ENCODE measurements around the gene LFNG. TPM values are rescaled to one million over a fixed set of nuclear protein-coding genes. Genes with fewer than 3 reads are reported as not detected.
A peak's percentile ranks its signal among the peaks of the same experiment; 100 is the strongest.

Gene LFNG
- total and polyA plus RNA-seq, 7 experiments from 2014 or later, result 1.2 to 246 (median 120) TPM

DNA sequence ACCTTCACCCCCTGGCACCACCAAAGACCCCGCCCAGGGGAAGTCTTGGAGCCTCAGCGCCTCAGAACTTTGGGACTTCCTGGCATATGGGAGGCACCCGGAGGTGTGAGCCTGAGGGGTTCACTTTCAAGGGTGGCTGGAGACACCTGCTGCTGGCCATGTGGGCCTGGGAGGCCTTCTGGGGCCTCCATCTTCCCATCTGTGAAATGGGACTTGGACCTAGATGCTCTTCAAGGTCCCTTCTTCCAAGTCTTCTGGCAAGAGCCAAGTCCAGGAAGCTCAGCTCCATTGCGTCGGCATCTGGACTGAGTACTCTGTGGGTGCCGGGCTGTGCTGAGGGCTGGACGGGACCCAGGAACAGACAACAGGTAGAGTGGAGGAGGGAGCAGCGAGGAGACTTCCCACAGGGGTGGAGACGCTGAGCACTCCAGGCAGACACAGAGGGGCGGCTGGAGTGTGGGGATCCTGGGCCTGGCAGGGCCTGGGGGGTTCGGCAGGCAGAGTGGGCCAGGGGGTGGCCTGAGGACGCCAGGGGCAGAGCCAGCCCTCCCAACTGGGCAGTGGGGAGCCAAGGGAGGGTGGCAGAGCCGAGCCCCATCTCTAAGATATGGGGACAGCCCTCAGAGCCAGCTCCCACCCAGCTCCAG lies 9.3 kb upstream of the LFNG start:
- Histone ChIP-seq H3K9me3 (ENCODE audit: control insufficient read depth in 2 of 3, low read length in 3 of 3) (no peaks in the 10 kb centered on the region), H3K36me3 (ENCODE audit: control insufficient read depth in 2 of 3, insufficient read depth in 3 of 3, low read length in 3 of 3) (no peaks in the 10 kb centered on the region), H3K27me3 (ENCODE audit: control insufficient read depth in 2 of 2, insufficient read depth in 2 of 2, low read length in 2 of 2) (no peaks in the 10 kb centered on the region), H3K4me3 (ENCODE audit: low read length) (peak overlapping the region; percentile 63), H3K27ac (ENCODE audit: low read depth, low read length) (peak overlapping the region; percentile 87), H3K4me1 (ENCODE audit: control insufficient read depth in 2 of 2, insufficient read depth in 2 of 2, low read length in 2 of 2) (peaks cover 58 to 66% of the 10 kb centered on the region in 2 donors)
- peaks cover 36 to 63% (median 47%) of the 10 kb centered on the region in 7 donors for H3K4me1 Mint-ChIP-seq
- H3K4me3 Mint-ChIP-seq, result peak overlapping the region in 9 of 10 donors; percentile 55 to 86 (median 84)
- CTCF ChIA-PET, result interaction anchor here (0.8 to 1.6 kb wide), 3 partner anchors 11 to 32 kb away, joined by 3 to 5 read pairs (median 4); no protein-coding TSS in a partner anchor
- POLR2A ChIA-PET, result interaction anchor here (0.7 to 9.2 kb wide), 7 partner anchors 12 to 200 kb away, joined by 3 to 401 read pairs (median 5); partner anchors contain the start of genes BRAT1, EIF3B, LFNG and TTYH3
- ATAC-seq, result no peak
- no peaks in the 10 kb centered on the region for H3K27me3 Mint-ChIP-seq
- H3K36me3 Mint-ChIP-seq, result no peaks in the 10 kb centered on the region
- H3K27ac Mint-ChIP-seq, result peak overlapping the region in 7 of 9 donors; percentile 78 to 99 (median 97)
- intact Hi-C loops (cut with micrococcal nuclease), result no loop called here
- H3K9me3 Mint-ChIP-seq, result peaks cover 0 to 1% (median 0%) of the 10 kb centered on the region in 11 donors
- DNase-seq, result no peak

- Mint-ChIP-seq H3K27me3 (no peaks in the 10 kb centered on the region), H3K4me3 (peak overlapping the region in 9 of 10 donors; percentile 73 to 86 (median 84)), H3K9me3 (peaks cover 0 to 1% (median 0%) of the 10 kb centered on the region in 11 donors), H3K36me3 (no peaks in the 10 kb centered on the region), H3K27ac (peak overlapping the region in 7 of 9 donors; percentile 87 to 99 (median 97)), H3K4me1 (peaks cover 36 to 63% (median 47%) of the 10 kb centered on the region in 7 donors)
- intact Hi-C loops (cut with micrococcal nuclease), result loop anchor here (1.0 kb wide), 2 partner anchors 8 to 120 kb away; partner anchors contain the start of genes LFNG (in 2 of the 2) and TTYH3 (in 1 of the 2)
- CTCF ChIA-PET, result interaction anchor here (0.6 to 1.6 kb wide), 4 partner anchors 10 to 102 kb away, joined by 3 to 5 read pairs (median 3); no protein-coding TSS in a partner anchor
- DNase-seq (peak in 8 of 9 donors; percentile 50 to 73 (median 68)), ATAC-seq (peak; percentile 64)
- Histone ChIP-seq H3K4me1 (ENCODE audit: control insufficient read depth in 2 of 2, insufficient read depth in 2 of 2, low read length in 2 of 2) (peaks cover 58 to 66% of the 10 kb centered on the region in 2 donors), H3K9me3 (ENCODE audit: control insufficient read depth in 2 of 3, low read length in 3 of 3) (no peaks in the 10 kb centered on the region), H3K4me3 (ENCODE audit: low read length) (peak overlapping the region; percentile 63), H3K27me3 (ENCODE audit: control insufficient read depth in 2 of 2, insufficient read depth in 2 of 2, low read length in 2 of 2) (no peaks in the 10 kb centered on the region), H3K27ac (ENCODE audit: low read depth, low read length) (peak overlapping the region; percentile 87), H3K36me3 (ENCODE audit: control insufficient read depth in 2 of 3, insufficient read depth in 3 of 3, low read length in 3 of 3) (no peaks in the 10 kb centered on the region)
- POLR2A ChIA-PET, result interaction anchor here (0.7 to 9.2 kb wide), 11 partner anchors 9 to 199 kb away, joined by 3 to 401 read pairs (median 4); partner anchors contain the start of genes BRAT1, EIF3B, IQCE and LFNG
These were observed 8.4 kb upstream of the LFNG start for GRCh38 chr7:2510909-2511768.

GRCh38 chr7:2511769-2512168 lies 7.8 kb upstream of the LFNG start:
- peak overlapping the region in 9 of 10 donors; percentile 73 to 86 (median 84) for H3K4me3 Mint-ChIP-seq

GRCh38 chr7:2512179-2512661 lies 7.4 kb upstream of the LFNG start:
- ATAC-seq (no peak), DNase-seq (peak in 1 of 9 donors; percentile 59)
- peaks cover 0 to 3% (median 0%) of the 10 kb centered on the region in 5 donors for H3K27me3 Mint-ChIP-seq
- Histone ChIP-seq H3K9me3 (ENCODE audit: control insufficient read depth in 2 of 3, low read length in 3 of 3) (no peaks in the 10 kb centered on the region), H3K4me1 (ENCODE audit: control insufficient read depth in 2 of 2, insufficient read depth in 2 of 2, low read length in 2 of 2) (peaks cover 58 to 66% of the 10 kb centered on the region in 2 donors), H3K27me3 (ENCODE audit: control insufficient read depth in 2 of 2, insufficient read depth in 2 of 2, low read length in 2 of 2) (no peaks in the 10 kb centered on the region), H3K36me3 (ENCODE audit: control insufficient read depth in 2 of 3, insufficient read depth in 3 of 3, low read length in 3 of 3) (no peaks in the 10 kb centered on the region), H3K27ac (ENCODE audit: low read depth, low read length) (peak overlapping the region; percentile 87), H3K4me3 (ENCODE audit: low read length) (peak overlapping the region; percentile 63)
- ChIA-PET POLR2A (interaction anchor here (0.7 to 9.2 kb wide), 4 partner anchors 12 to 61 kb away, joined by 3 to 401 read pairs (median 10); partner anchors contain the start of genes BRAT1 and LFNG), CTCF (no interaction called here)
- H3K27ac Mint-ChIP-seq, result peak overlapping the region in 7 of 9 donors; percentile 87 to 99 (median 97)
- peak overlapping the region in 9 of 10 donors; percentile 73 to 86 (median 84) for H3K4me3 Mint-ChIP-seq
- intact Hi-C loops (cut with micrococcal nuclease), result no loop called here
- no peaks in the 10 kb centered on the region for H3K36me3 Mint-ChIP-seq
- peaks cover 36 to 62% (median 42%) of the 10 kb centered on the region in 7 donors for H3K4me1 Mint-ChIP-seq
- H3K9me3 Mint-ChIP-seq, result peaks cover 0 to 1% (median 0%) of the 10 kb centered on the region in 11 donors

More at GRCh38 chr7:2511769-2512168, 7.8 kb upstream of the LFNG start:
- peaks cover 58 to 66% of the 10 kb centered on the region in 2 donors for H3K4me1 ChIP-seq (ENCODE audit: control insufficient read depth in 2 of 2, insufficient read depth in 2 of 2, low read length in 2 of 2)
- Mint-ChIP-seq H3K27me3 (no peaks in the 10 kb centered on the region), H3K9me3 (peaks cover 0 to 1% (median 0%) of the 10 kb centered on the region in 11 donors), H3K36me3 (no peaks in the 10 kb centered on the region), H3K27ac (peak overlapping the region in 7 of 9 donors; percentile 87 to 99 (median 97)), H3K4me1 (peaks cover 36 to 59% (median 42%) of the 10 kb centered on the region in 7 donors)
- H3K27me3 ChIP-seq (ENCODE audit: control insufficient read depth in 2 of 2, insufficient read depth in 2 of 2, low read length in 2 of 2), result no peaks in the 10 kb centered on the region
- H3K9me3 ChIP-seq (ENCODE audit: control insufficient read depth in 2 of 3, low read length in 3 of 3), result no peaks in the 10 kb centered on the region
- DNase-seq, result no peak
- ChIA-PET CTCF (interaction anchor here (0.6 to 1.6 kb wide), 3 partner anchors 9 to 101 kb away, joined by 3 to 5 read pairs (median 3); no protein-coding TSS in a partner anchor), POLR2A (interaction anchor here (0.7 to 9.2 kb wide), 9 partner anchors 10 to 119 kb away, joined by 3 to 401 read pairs (median 4); partner anchors contain the start of genes BRAT1, IQCE, LFNG and TTYH3)
- H3K4me3 ChIP-seq (ENCODE audit: low read length), result peak overlapping the region; percentile 63
- no peaks in the 10 kb centered on the region for H3K36me3 ChIP-seq (ENCODE audit: control insufficient read depth in 2 of 3, insufficient read depth in 3 of 3, low read length in 3 of 3)
- peak overlapping the region; percentile 87 for H3K27ac ChIP-seq (ENCODE audit: low read depth, low read length)
- intact Hi-C loops (cut with micrococcal nuclease), result loop anchor here (1.0 kb wide), 2 partner anchors 8 to 120 kb away; partner anchors contain the start of genes LFNG (in 2 of the 2) and TTYH3 (in 1 of the 2)
- ATAC-seq, result no peak

DNA sequence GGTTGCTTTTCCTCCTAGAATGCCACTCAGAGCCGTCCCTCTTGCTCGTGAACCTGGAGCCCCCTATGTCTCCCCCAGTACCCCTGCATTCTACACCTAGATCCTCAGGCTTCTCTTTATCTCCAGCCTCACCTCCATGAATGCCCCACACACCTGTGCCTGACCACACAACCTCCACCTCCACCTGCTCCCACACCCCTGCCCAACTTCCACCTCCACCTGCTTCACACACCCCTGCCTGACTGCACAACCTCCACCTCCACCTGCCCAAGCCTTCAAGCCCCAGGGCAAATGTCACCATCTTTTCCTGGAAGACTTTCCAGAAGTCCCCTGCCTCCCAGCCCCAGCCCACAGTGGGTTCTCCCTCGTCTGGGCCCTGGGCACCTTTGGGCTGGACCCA lies 6.9 kb upstream of the LFNG start:
- ChIA-PET CTCF (no interaction called here), POLR2A (interaction anchor here (0.7 to 9.2 kb wide), 4 partner anchors 11 to 61 kb away, joined by 3 to 401 read pairs (median 10); partner anchors contain the start of genes BRAT1 and LFNG)
- Histone ChIP-seq H3K9me3 (ENCODE audit: control insufficient read depth in 2 of 3, low read length in 3 of 3) (no peaks in the 10 kb centered on the region), H3K27me3 (ENCODE audit: control insufficient read depth in 2 of 2, insufficient read depth in 2 of 2, low read length in 2 of 2) (no peaks in the 10 kb centered on the region), H3K4me3 (ENCODE audit: low read length) (no peak overlapping the region), H3K4me1 (ENCODE audit: control insufficient read depth in 2 of 2, insufficient read depth in 2 of 2, low read length in 2 of 2) (peaks cover 55 to 62% of the 10 kb centered on the region in 2 donors), H3K36me3 (ENCODE audit: control insufficient read depth in 2 of 3, insufficient read depth in 3 of 3, low read length in 3 of 3) (no peaks in the 10 kb centered on the region), H3K27ac (ENCODE audit: low read depth, low read length) (peak overlapping the region; percentile 87)
- Mint-ChIP-seq H3K27ac (peak overlapping the region in 7 of 9 donors; percentile 68 to 99 (median 97)), H3K4me1 (peaks cover 36 to 65% (median 44%) of the 10 kb centered on the region in 7 donors), H3K27me3 (peaks cover 0 to 7% (median 0%) of the 10 kb centered on the region in 5 donors), H3K4me3 (peak overlapping the region in 9 of 10 donors; percentile 49 to 86 (median 84)), H3K9me3 (peaks cover 0 to 1% (median 0%) of the 10 kb centered on the region in 11 donors), H3K36me3 (no peaks in the 10 kb centered on the region)
- ATAC-seq, result no peak
- no peak for DNase-seq
- intact Hi-C loops (cut with micrococcal nuclease), result no loop called here
